ENCODE measurements around the gene GRN.
A peak's percentile ranks its signal among the peaks of the same experiment; 100 is the strongest.

Gene GRN

GRCh38 chr17:44348234-44348987, 3.3 kb downstream of the GRN start:
- Histone ChIP-seq H3K79me2 (ENCODE audit: control insufficient read depth, low read length) (peaks cover 25% of the 10 kb centered on the region), H3K9me2 (replicated peaks; ENCODE audit: control insufficient read depth, low read length) (no peaks in the 10 kb centered on the region), H3F3A (ENCODE audit: control insufficient read depth, insufficient read depth) (peaks cover 21% of the 10 kb centered on the region), H3K27me3 (ENCODE audit: control insufficient read depth, low read length) (no peaks in the 10 kb centered on the region), H3K27ac (ENCODE audit: low read depth, low read length) (peak overlapping the region; percentile 86), H3K4me1 (ENCODE audit: control insufficient read depth, low read length) (peaks cover 55% of the 10 kb centered on the region), H3K4me2 (ENCODE audit: low read length) (peak overlapping the region; percentile 100), H3K36me3 (ENCODE audit: control insufficient read depth, low read length) (peaks cover 55% of the 10 kb centered on the region), H4K20me1 (ENCODE audit: control insufficient read depth, insufficient read depth, low read depth, low read length) (no peaks in the 10 kb centered on the region), H3K9me3 (ENCODE audit: control insufficient read depth, insufficient read depth, low read length) (no peaks in the 10 kb centered on the region), H3K4me3 (ENCODE audit: low read length) (peak overlapping the region; percentile 100)
- no peak for TF ChIP-seq EZH2phosphoT487 (IDR thresholded peaks at IDR 0.05; ENCODE audit: borderline replicate concordance, low read length)
- TF ChIP-seq CTCF (IDR thresholded peaks at IDR 0.05; ENCODE audit: low read depth, low read length, poor library complexity, severe bottlenecking) = no peak

GRCh38 chr17:44348988-44349364, 3.9 kb downstream of the GRN start:
- Histone ChIP-seq H3K27me3 (ENCODE audit: control insufficient read depth, low read length) (no peaks in the 10 kb centered on the region), H3K4me3 (ENCODE audit: low read length) (peak overlapping the region; percentile 100), H3K4me1 (ENCODE audit: control insufficient read depth, low read length) (peaks cover 53% of the 10 kb centered on the region), H3K27ac (ENCODE audit: low read depth, low read length) (peak overlapping the region; percentile 86), H3K4me2 (ENCODE audit: low read length) (peak overlapping the region; percentile 100), H3K9me3 (ENCODE audit: control insufficient read depth, insufficient read depth, low read length) (no peaks in the 10 kb centered on the region), H4K20me1 (ENCODE audit: control insufficient read depth, insufficient read depth, low read depth, low read length) (no peaks in the 10 kb centered on the region), H3K9me2 (replicated peaks; ENCODE audit: control insufficient read depth, low read length) (no peaks in the 10 kb centered on the region), H3K79me2 (ENCODE audit: control insufficient read depth, low read length) (peaks cover 25% of the 10 kb centered on the region), H3K36me3 (ENCODE audit: control insufficient read depth, low read length) (peaks cover 55% of the 10 kb centered on the region), H3F3A (ENCODE audit: control insufficient read depth, insufficient read depth) (peaks cover 21% of the 10 kb centered on the region)
- no peak for TF ChIP-seq EZH2phosphoT487 (IDR thresholded peaks at IDR 0.05; ENCODE audit: borderline replicate concordance, low read length)
- no peak for TF ChIP-seq CTCF (IDR thresholded peaks at IDR 0.05; ENCODE audit: low read depth, low read length, poor library complexity, severe bottlenecking)

GRCh38 chr17:44349553-44350070, 4.5 kb downstream of the GRN start:
- no peak for TF ChIP-seq CTCF (IDR thresholded peaks at IDR 0.05; ENCODE audit: low read depth, low read length, poor library complexity, severe bottlenecking)
- TF ChIP-seq EZH2phosphoT487 (IDR thresholded peaks at IDR 0.05; ENCODE audit: borderline replicate concordance, low read length) = no peak
- Histone ChIP-seq H3K79me2 (ENCODE audit: control insufficient read depth, low read length) (peaks cover 25% of the 10 kb centered on the region), H3K4me1 (ENCODE audit: control insufficient read depth, low read length) (peaks cover 47% of the 10 kb centered on the region), H3K4me2 (ENCODE audit: low read length) (no peak overlapping the region), H3K27me3 (ENCODE audit: control insufficient read depth, low read length) (no peaks in the 10 kb centered on the region), H3F3A (ENCODE audit: control insufficient read depth, insufficient read depth) (peaks cover 21% of the 10 kb centered on the region), H3K4me3 (ENCODE audit: low read length) (no peak overlapping the region), H4K20me1 (ENCODE audit: control insufficient read depth, insufficient read depth, low read depth, low read length) (no peaks in the 10 kb centered on the region), H3K9me3 (ENCODE audit: control insufficient read depth, insufficient read depth, low read length) (no peaks in the 10 kb centered on the region), H3K27ac (ENCODE audit: low read depth, low read length) (0 out of 2 replicates have a peak overlapping the region, but pooled peaks have one; percentile 86), H3K9me2 (replicated peaks; ENCODE audit: control insufficient read depth, low read length) (no peaks in the 10 kb centered on the region), H3K36me3 (ENCODE audit: control insufficient read depth, low read length) (peaks cover 55% of the 10 kb centered on the region)
